Activated CD4-positive, CD25-positive, alpha-beta regulatory T cell treated with anti-CD3 and anti-CD28 coated beads, Interleukin-2, amount 50 U/mL, for 72 hours (primary cell): ENCODE data around the gene HARS1.
"Not testable (repeated sequence)": the region's sequence is repeated elsewhere in the genome, so short reads cannot be mapped to it uniquely, and the experiment has no call there.

Experiments used
- DNase-seq: peaks from one replicate; pipeline ENCODE4 v3.0.0; 2021

Gene HARS1

GRCh38 chr5:140632366-140633020 lies 58.7 kb downstream of the HARS1 start:
- peak; percentile 47 for DNase-seq

GRCh38 chr5:140631831-140632365 lies 59.3 kb downstream of the HARS1 start:
- peak; percentile 42 for DNase-seq

GRCh38 chr5:140631036-140631417 lies 60.1 kb downstream of the HARS1 start:
- no peak for DNase-seq

GRCh38 chr5:140630292-140631035 lies 60.7 kb downstream of the HARS1 start:
- DNase-seq = no peak

- DNase-seq = no peak
These were observed 62.5 kb downstream of the HARS1 start for GRCh38 chr5:140628711-140629110.

- no peak for DNase-seq
These were observed 63.2 kb downstream of the HARS1 start for GRCh38 chr5:140627972-140628371.

GRCh38 chr5:140624886-140625285 lies 66.3 kb downstream of the HARS1 start:
- not testable (repeated sequence) for DNase-seq
